ENCODE results near the gene PDE4C.

PDE4C gene

GRCh38 chr19:18232540-18233223 lies 6.4 kb upstream of the PDE4C start:
- TF ChIP-seq POLR2AphosphoS5 (IDR thresholded peaks at IDR 0.05; ENCODE audit: low read depth, low read length) (no peak), FOXP2 (optimal IDR thresholded peaks at IDR 0.05; ENCODE audit: borderline replicate concordance, extremely low read depth, extremely low read length, insufficient read depth) (no peak), TAF1 (IDR thresholded peaks at IDR 0.05; ENCODE audit: borderline replicate concordance, insufficient read depth, low read length) (no peak), SIN3A (IDR thresholded peaks at IDR 0.05; ENCODE audit: borderline replicate concordance, insufficient read depth, low read length) (no peak)
- TF ChIP-seq, protein P1, sequence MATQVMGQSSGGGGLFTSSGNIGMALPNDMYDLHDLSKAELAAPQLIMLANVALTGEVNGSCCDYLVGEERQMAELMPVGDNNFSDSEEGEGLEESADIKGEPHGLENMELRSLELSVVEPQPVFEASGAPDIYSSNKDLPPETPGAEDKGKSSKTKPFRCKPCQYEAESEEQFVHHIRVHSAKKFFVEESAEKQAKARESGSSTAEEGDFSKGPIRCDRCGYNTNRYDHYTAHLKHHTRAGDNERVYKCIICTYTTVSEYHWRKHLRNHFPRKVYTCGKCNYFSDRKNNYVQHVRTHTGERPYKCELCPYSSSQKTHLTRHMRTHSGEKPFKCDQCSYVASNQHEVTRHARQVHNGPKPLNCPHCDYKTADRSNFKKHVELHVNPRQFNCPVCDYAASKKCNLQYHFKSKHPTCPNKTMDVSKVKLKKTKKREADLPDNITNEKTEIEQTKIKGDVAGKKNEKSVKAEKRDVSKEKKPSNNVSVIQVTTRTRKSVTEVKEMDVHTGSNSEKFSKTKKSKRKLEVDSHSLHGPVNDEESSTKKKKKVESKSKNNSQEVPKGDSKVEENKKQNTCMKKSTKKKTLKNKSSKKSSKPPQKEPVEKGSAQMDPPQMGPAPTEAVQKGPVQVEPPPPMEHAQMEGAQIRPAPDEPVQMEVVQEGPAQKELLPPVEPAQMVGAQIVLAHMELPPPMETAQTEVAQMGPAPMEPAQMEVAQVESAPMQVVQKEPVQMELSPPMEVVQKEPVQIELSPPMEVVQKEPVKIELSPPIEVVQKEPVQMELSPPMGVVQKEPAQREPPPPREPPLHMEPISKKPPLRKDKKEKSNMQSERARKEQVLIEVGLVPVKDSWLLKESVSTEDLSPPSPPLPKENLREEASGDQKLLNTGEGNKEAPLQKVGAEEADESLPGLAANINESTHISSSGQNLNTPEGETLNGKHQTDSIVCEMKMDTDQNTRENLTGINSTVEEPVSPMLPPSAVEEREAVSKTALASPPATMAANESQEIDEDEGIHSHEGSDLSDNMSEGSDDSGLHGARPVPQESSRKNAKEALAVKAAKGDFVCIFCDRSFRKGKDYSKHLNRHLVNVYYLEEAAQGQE (IDR thresholded peaks at IDR 0.05; ENCODE audit: insufficient read depth in 1 of 2, low read depth in 2 of 2, low read length in 2 of 2) = no peak

DNA sequence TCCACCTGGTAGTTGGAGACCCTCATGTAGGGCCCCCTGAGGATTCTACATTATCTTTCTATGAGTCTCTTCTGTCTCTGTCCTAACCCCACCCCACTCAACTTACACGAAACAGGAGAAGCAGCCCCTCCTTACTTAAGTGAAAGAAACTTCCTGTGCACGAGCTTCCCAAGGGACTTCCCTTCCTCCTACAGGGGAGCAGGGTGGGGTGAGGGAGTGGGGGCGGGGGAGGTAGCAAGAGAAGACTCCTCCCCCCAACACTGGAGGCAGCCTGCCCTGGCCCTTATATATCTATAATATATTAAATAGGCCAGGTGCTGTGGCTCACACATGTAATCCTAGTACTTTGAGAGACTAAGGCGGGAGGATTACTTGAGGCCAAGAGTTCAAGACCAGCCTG lies 5.5 kb upstream of the PDE4C start:
- no peak for TF ChIP-seq TAF1 (IDR thresholded peaks at IDR 0.05; ENCODE audit: borderline replicate concordance, insufficient read depth, low read length)
- TF ChIP-seq, protein P1 (IDR thresholded peaks at IDR 0.05; ENCODE audit: insufficient read depth in 1 of 2, low read depth in 2 of 2, low read length in 2 of 2) = no peak
- TF ChIP-seq FOXP2 (optimal IDR thresholded peaks at IDR 0.05; ENCODE audit: borderline replicate concordance, extremely low read depth, extremely low read length, insufficient read depth) = no peak
- TF ChIP-seq SIN3A (IDR thresholded peaks at IDR 0.05; ENCODE audit: borderline replicate concordance, insufficient read depth, low read length) = no peak
- TF ChIP-seq POLR2AphosphoS5 (IDR thresholded peaks at IDR 0.05; ENCODE audit: low read depth, low read length) = no peak

GRCh38 chr19:18230941-18231734 lies 4.9 kb upstream of the PDE4C start:
- no peak for TF ChIP-seq POLR2AphosphoS5 (IDR thresholded peaks at IDR 0.05; ENCODE audit: low read depth, low read length)
- TF ChIP-seq SIN3A (IDR thresholded peaks at IDR 0.05; ENCODE audit: borderline replicate concordance, insufficient read depth, low read length) = no peak

- TF ChIP-seq FOXP2 (optimal IDR thresholded peaks at IDR 0.05; ENCODE audit: borderline replicate concordance, extremely low read depth, extremely low read length, insufficient read depth) = no peak
- TF ChIP-seq, protein P1 (IDR thresholded peaks at IDR 0.05; ENCODE audit: insufficient read depth in 1 of 2, low read depth in 2 of 2, low read length in 2 of 2) = no peak
- no peak for TF ChIP-seq TAF1 (IDR thresholded peaks at IDR 0.05; ENCODE audit: borderline replicate concordance, insufficient read depth, low read length)
- TF ChIP-seq SIN3A (IDR thresholded peaks at IDR 0.05; ENCODE audit: borderline replicate concordance, insufficient read depth, low read length) = no peak
- no peak for TF ChIP-seq POLR2AphosphoS5 (IDR thresholded peaks at IDR 0.05; ENCODE audit: low read depth, low read length)
Observed at GRCh38 chr19:18229915-18230314, 3.7 kb upstream of the PDE4C start.

- TF ChIP-seq POLR2AphosphoS5 (IDR thresholded peaks at IDR 0.05; ENCODE audit: low read depth, low read length) (no peak), FOXP2 (optimal IDR thresholded peaks at IDR 0.05; ENCODE audit: borderline replicate concordance, extremely low read depth, extremely low read length, insufficient read depth) (no peak), SIN3A (IDR thresholded peaks at IDR 0.05; ENCODE audit: borderline replicate concordance, insufficient read depth, low read length) (no peak), TAF1 (IDR thresholded peaks at IDR 0.05; ENCODE audit: borderline replicate concordance, insufficient read depth, low read length) (no peak)
- TF ChIP-seq, protein P1 (IDR thresholded peaks at IDR 0.05; ENCODE audit: insufficient read depth in 1 of 2, low read depth in 2 of 2, low read length in 2 of 2) = no peak
Observed at GRCh38 chr19:18229474-18229873, 3.2 kb upstream of the PDE4C start.
